TTC549 (cell line): Measurements from ENCODE around the gene CHKB.

Source experiments
- FAIRE-seq: peaks from 2 replicates; lab custom pipeline; 2012; peaks lifted over from hg19 to GRCh38; lab: Jason Lieb, UNC

CHKB gene

GRCh38 chr22:50597097-50597496, 14.4 kb upstream of the CHKB start:
- no peak for FAIRE-seq

- no peak for FAIRE-seq
Measured at GRCh38 chr22:50595189-50595588, 12.5 kb upstream of the CHKB start.

- FAIRE-seq = no peak
Measured at GRCh38 chr22:50587407-50587806, 4.8 kb upstream of the CHKB start.

- no peak for FAIRE-seq
Measured at GRCh38 chr22:50586416-50586815, 3.8 kb upstream of the CHKB start.

GRCh38 chr22:50585781-50586180, 3.1 kb upstream of the CHKB start:
- no peak for FAIRE-seq

- FAIRE-seq = no peak
Measured at GRCh38 chr22:50585238-50585637, 2.6 kb upstream of the CHKB start.

- no peak for FAIRE-seq
Measured at GRCh38 chr22:50584106-50585096, 1.8 kb upstream of the CHKB start.

GRCh38 chr22:50583294-50583861, 729 bp upstream of the CHKB start:
- no peak for FAIRE-seq

- no peak for FAIRE-seq
Measured at GRCh38 chr22:50581950-50582492, 628 bp downstream of the CHKB start.

GRCh38 chr22:50581031-50581949, 1.4 kb downstream of the CHKB start:
- FAIRE-seq = no peak

GRCh38 chr22:50579752-50580151, 2.9 kb downstream of the CHKB start:
- FAIRE-seq = no peak

GRCh38 chr22:50578776-50579310, 3.8 kb downstream of the CHKB start:
- no peak for FAIRE-seq

- no peak for FAIRE-seq
Measured at GRCh38 chr22:50577987-50578775, 4.5 kb downstream of the CHKB start, which contains the start of gene CPT1B. Gene CPT1B, minus strand, starts transcription at chr22:50578427. Its CDS starts 512 bp downstream, at chr22:50577915.

GRCh38 chr22:50577697-50577986, 5.0 kb downstream of the CHKB start:
- no peak for FAIRE-seq

- FAIRE-seq = no peak
Measured at GRCh38 chr22:50576806-50577696, 5.6 kb downstream of the CHKB start.

- FAIRE-seq = no peak
Measured at GRCh38 chr22:50576070-50576469, 6.6 kb downstream of the CHKB start.

- no peak for FAIRE-seq
Measured at GRCh38 chr22:50575426-50575941, 7.2 kb downstream of the CHKB start.

GRCh38 chr22:50574383-50574755, 8.3 kb downstream of the CHKB start:
- no peak for FAIRE-seq

- FAIRE-seq = no peak
Measured at GRCh38 chr22:50573491-50574382, 8.9 kb downstream of the CHKB start.
